Upper lobe of right lung (tissue), 1 donor: ENCODE results near the gene MGAT4C. TPM values are rescaled to one million over a fixed set of nuclear protein-coding genes. Genes with fewer than 3 reads are reported as not detected.
A peak's percentile ranks its signal among the peaks of the same experiment; 100 is the strongest.

Experiments
- ATAC-seq: fragments of 200-7000 bp; cut with Tn5 transposase; one replicate; pipeline ENCODE4 v1.9.1; 2020; ENCODE audit warnings: mild to moderate bottlenecking, moderate library complexity
- DNase-seq: peaks from one replicate; pipeline ENCODE4 v3.0.0-alpha.2; 2020
- H3K27ac ChIP-seq: fragments of 200-600 bp; one replicate; pipeline ENCODE4 v1.8.0; 2022
- H3K27me3 ChIP-seq: fragments of 200-600 bp; one replicate; pipeline ENCODE4 v1.8.0; 2022; ENCODE audit warnings: mild to moderate bottlenecking
- H3K36me3 ChIP-seq: fragments of 200-600 bp; one replicate; pipeline ENCODE4 v1.8.0; 2022
- H3K4me1 ChIP-seq: fragments of 200-600 bp; one replicate; pipeline ENCODE4 v1.8.0; 2022
- H3K4me3 ChIP-seq: fragments of 200-600 bp; one replicate; pipeline ENCODE4 v1.8.0; 2022; ENCODE audit warnings: mild to moderate bottlenecking
- H3K9me3 ChIP-seq: fragments of 200-600 bp; one replicate; pipeline ENCODE4 v1.8.0; 2022
- intact Hi-C: fragments of 100-400 bp; cut with DNase I; formaldehyde crosslinking; loops from one replicate; pipeline ENCODE4 v1.11.0; 2022
- total RNA-seq: library from RNA; stranded (reverse); fragmentation: NEBNext Ultra II Directional; extraction: Animal tissue kit (Norgen Biotek cat#: 25700); gene quantifications from one replicate; pipeline ENCODE4 v1.2.1, GENCODE V29; 2021
- TF ChIP-seq, protein P1 (sequence below): fragments of 200-600 bp; IDR thresholded peaks from one replicate; pipeline ENCODE4 v1.8.0; 2022; ENCODE audit warnings: antibody characterized with exemption
- donor health status: DM: no; HTN: yes; CAD: no; lungs with severe emphysema.

Gene MGAT4C
- total RNA-seq, 1 donor from 2014 or later = 0.67 TPM

DNA sequence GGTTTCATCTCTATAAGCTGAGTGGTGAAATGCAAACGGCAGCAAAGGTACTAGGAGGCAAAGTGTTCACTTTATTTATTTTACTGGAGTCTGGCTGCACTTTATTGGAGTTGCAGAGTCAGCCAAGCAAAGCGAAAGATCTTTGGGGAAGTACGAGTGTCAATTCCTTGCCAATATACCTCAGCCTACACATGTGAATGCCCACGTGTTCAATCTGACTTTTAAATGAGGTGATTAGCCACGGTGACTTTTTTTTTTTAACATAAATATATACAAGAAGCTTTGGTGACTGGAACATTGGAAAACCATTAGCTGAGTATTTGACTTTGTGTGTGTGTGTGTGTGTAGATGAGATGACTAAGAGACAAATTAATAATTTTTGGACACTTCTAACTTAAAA is 203.3 kb downstream of the MGAT4C start:
- no peaks in the 10 kb centered on the region for H3K4me1 ChIP-seq
- H3K27ac ChIP-seq = no peak overlapping the region
- TF ChIP-seq, protein P1, sequence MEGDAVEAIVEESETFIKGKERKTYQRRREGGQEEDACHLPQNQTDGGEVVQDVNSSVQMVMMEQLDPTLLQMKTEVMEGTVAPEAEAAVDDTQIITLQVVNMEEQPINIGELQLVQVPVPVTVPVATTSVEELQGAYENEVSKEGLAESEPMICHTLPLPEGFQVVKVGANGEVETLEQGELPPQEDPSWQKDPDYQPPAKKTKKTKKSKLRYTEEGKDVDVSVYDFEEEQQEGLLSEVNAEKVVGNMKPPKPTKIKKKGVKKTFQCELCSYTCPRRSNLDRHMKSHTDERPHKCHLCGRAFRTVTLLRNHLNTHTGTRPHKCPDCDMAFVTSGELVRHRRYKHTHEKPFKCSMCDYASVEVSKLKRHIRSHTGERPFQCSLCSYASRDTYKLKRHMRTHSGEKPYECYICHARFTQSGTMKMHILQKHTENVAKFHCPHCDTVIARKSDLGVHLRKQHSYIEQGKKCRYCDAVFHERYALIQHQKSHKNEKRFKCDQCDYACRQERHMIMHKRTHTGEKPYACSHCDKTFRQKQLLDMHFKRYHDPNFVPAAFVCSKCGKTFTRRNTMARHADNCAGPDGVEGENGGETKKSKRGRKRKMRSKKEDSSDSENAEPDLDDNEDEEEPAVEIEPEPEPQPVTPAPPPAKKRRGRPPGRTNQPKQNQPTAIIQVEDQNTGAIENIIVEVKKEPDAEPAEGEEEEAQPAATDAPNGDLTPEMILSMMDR = no peak
- intact Hi-C loops = no loop called here
- no peak for ATAC-seq
- no peaks in the 10 kb centered on the region for H3K27me3 ChIP-seq
- no peaks in the 10 kb centered on the region for H3K36me3 ChIP-seq
- DNase-seq = no peak
- H3K9me3 ChIP-seq = no peaks in the 10 kb centered on the region
- no peak overlapping the region for H3K4me3 ChIP-seq

DNA sequence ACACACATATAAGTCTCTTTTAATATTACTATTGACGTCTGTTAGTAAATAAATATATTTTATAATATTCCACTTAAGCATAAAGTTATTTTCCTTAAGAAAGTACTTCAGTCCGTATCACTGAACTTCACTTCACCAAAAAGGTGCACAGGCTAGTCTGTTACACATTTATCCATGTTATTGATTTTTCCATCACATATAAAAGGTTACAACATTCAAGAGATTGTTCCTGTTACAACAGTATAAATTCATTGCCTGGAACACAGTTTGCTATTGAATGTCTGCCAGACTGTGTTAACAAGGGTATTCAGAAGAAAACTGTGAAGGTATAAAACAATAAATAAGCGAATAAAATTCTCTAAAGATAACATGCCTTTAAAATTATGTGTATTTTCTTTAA is 206.2 kb downstream of the MGAT4C start:
- Histone ChIP-seq H3K4me1 (no peaks in the 10 kb centered on the region), H3K27ac (no peak overlapping the region), H3K27me3 (no peaks in the 10 kb centered on the region), H3K4me3 (no peak overlapping the region), H3K9me3 (no peaks in the 10 kb centered on the region), H3K36me3 (no peaks in the 10 kb centered on the region)
- ATAC-seq (no peak), DNase-seq (no peak)
- TF ChIP-seq, protein P1 = no peak
- intact Hi-C loops = no loop called here

DNA sequence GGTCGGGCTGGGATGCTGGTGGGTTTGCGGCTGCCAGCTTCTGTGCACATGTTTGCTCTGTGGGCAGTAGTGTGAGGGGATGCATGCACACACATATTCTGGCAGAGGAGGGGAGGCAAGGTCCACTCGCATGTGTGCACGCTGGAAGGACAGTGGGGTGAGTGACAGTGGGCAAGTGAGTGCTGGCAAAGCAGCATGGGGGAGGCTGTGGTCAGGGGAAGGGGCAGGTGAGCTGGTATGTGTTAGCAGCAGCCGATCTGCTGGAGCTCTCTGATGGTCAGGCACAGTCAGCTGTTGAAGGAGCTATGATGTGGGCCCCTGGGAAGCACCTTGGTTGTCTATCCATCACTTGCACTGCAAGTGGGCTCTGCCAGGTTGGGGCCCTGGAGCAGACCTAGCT is 211.8 kb downstream of the MGAT4C start:
- no peak overlapping the region for H3K4me3 ChIP-seq
- DNase-seq (no peak), ATAC-seq (peak; percentile 22)
- no peaks in the 10 kb centered on the region for H3K4me1 ChIP-seq
- TF ChIP-seq, protein P1 = no peak
- no peaks in the 10 kb centered on the region for H3K9me3 ChIP-seq
- H3K27ac ChIP-seq = no peak overlapping the region
- no peaks in the 10 kb centered on the region for H3K27me3 ChIP-seq
- intact Hi-C loops = no loop called here
- no peaks in the 10 kb centered on the region for H3K36me3 ChIP-seq

DNA sequence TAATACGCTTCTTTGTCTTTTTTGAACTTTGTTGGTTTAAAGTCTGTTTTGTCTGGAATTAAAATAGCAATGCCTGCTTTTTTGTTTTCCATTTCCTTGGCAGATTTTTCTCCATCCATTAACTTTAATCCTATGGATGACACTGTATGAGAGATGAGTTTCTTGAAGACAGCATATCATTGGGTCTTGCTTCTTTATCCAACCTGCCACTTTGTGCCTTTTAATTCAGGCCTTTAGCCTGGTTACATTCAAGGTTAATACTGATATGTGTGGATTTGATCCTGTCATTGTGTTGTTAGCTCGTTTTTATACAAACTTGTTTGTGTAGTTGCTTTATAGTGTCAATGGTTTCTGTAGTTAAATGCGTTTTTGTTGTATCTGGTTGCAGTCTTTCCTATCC is 214.1 kb downstream of the MGAT4C start:
- Histone ChIP-seq H3K27ac (no peak overlapping the region), H3K4me3 (no peak overlapping the region), H3K9me3 (no peaks in the 10 kb centered on the region), H3K4me1 (no peaks in the 10 kb centered on the region), H3K36me3 (no peaks in the 10 kb centered on the region), H3K27me3 (no peaks in the 10 kb centered on the region)
- intact Hi-C loops = no loop called here
- DNase-seq (no peak), ATAC-seq (no peak)
- TF ChIP-seq, protein P1 = no peak

DNA sequence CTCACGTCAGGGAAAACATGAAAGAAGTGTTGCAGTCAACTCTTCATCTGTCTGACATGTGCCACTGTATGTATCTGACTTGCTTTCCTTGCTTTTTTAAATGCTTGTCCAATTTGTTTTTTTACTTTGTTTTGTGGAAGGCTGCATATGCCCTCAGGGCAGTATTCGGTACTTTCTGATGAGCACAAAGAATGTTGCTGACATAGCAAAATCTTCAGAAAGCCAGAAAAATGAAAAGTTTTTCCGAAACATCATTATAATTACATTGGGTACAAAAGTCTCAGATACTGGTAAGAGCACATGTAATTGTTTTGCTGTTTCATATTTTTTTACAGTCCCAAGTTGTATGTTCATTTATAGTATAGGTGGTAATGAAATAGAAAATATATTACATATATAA is 237.8 kb downstream of the MGAT4C start:
- H3K36me3 ChIP-seq = no peaks in the 10 kb centered on the region
- ATAC-seq = no peak
- intact Hi-C loops = no loop called here

More for the DNA sequence above, 237.8 kb downstream of the MGAT4C start:
- no peak overlapping the region for H3K4me3 ChIP-seq
- no peak overlapping the region for H3K27ac ChIP-seq
- DNase-seq = no peak
- no peaks in the 10 kb centered on the region for H3K27me3 ChIP-seq
- H3K9me3 ChIP-seq = no peaks in the 10 kb centered on the region
- H3K4me1 ChIP-seq = no peaks in the 10 kb centered on the region
- TF ChIP-seq, protein P1 = no peak
